Transverse colon (tissue), 4 donors: Measurements from ENCODE around the gene CHD6. TPM values are rescaled to one million over a fixed set of nuclear protein-coding genes. Genes with fewer than 3 reads are reported as not detected.

ENCODE experiments used
- DNase-seq: peaks from one replicate; pipeline ENCODE4 v3.0.0-alpha.2; 2019
- H3K27ac ChIP-seq, 4 donors: fragments of 200-600 bp; sonication (generic); 2 replicates each; pipeline ENCODE4 v1.5.1; 2016 to 2018; ENCODE audit warnings: inconsistent platforms in 4 of 4
- H3K27me3 ChIP-seq: fragments of 200-600 bp; sonication (generic); 2 replicates; pipeline ENCODE4 v1.5.1; 2017; ENCODE audit warnings: inconsistent platforms
- H3K36me3 ChIP-seq, 4 donors: fragments of 200-600 bp; sonication (generic); 2 replicates each; pipeline ENCODE4 v1.5.1; 2017 to 2019; ENCODE audit warnings: inconsistent platforms in 4 of 4
- H3K4me1 ChIP-seq, 4 donors: fragments of 200-600 bp; sonication (generic); 2 replicates each; pipeline ENCODE4 v1.5.1; 2017 to 2020; ENCODE audit warnings: inconsistent platforms in 4 of 4
- H3K4me3 ChIP-seq, 4 donors: fragments of 200-600 bp; sonication (generic); 1 replicate in 1 of 4; 2 replicates in 3 of 4; pipeline versions ENCODE4 v1.5.1 to v1.6.1; 2017 to 2019; ENCODE audit warnings: inconsistent platforms in 4 of 4
- H3K9me3 ChIP-seq, 2 donors: fragments of 200-600 bp; sonication (generic); 2 replicates each; pipeline ENCODE4 v1.5.1; 2017 to 2019; ENCODE audit warnings: inconsistent platforms in 2 of 2
- EP300 ChIP-seq: sonication (generic); formaldehyde crosslinking; IDR thresholded peaks from one replicate; pipeline ENCODE4 v1.6.1; 2017; ENCODE audit warnings: antibody characterized with exemption, low read depth
- POLR2A ChIP-seq: fragments of 450-650 bp; IDR thresholded peaks from one replicate; pipeline ENCODE4 v1.6.1; 2016; ENCODE audit warnings: antibody characterized with exemption, mild to moderate bottlenecking, moderate library complexity
- POLR2AphosphoS5 ChIP-seq, 3 donors: sonication (generic); formaldehyde crosslinking; IDR thresholded peaks; one replicate each; pipeline ENCODE4 v1.6.1; 2016; ENCODE audit warnings: antibody characterized with exemption in 3 of 3
- WGBS, 2 donors: methylation state at CpG; one replicate each; pipeline ENCODE4 v1.1.5; 2018; ENCODE audit warnings: low coverage in 1 of 2; 5-methylcytosine and 5-hydroxymethylcytosine counted together
- in situ Hi-C, 4 donors: fragments of 200-750 bp; cut with MboI; loops; one replicate each; pipeline versions ENCODE4 v1.15.0 to v1.15.1; 2017; ENCODE audit warnings: low sequenced_read_pairs in 3 of 4, low pct_ligation_motif_present in 1 of 4, low pct_unique_long_range_greater_than_20kb in 1 of 4
- intact Hi-C: fragments of 100-400 bp; cut with DNase I; formaldehyde crosslinking; loops from one replicate; pipeline ENCODE4 v1.15.1; 2023; ENCODE audit warnings: low total_unique reads
- total RNA-seq, 4 donors: library from RNA; depleted of rRNA; stranded (reverse); fragments of >200 nt; gene quantifications; one replicate each; pipeline ENCODE4 v1.1.0, GENCODE V29; 2016
- TF ChIP-seq, protein P1 (sequence below), 5 experiments: fragments of 200-600 bp in 3 of 5; fragments of 450-650 bp in 2 of 5; sonication (generic) in 3 of 5; IDR thresholded peaks; 1 replicate in 2 of 5; 2 replicates in 3 of 5; pipeline ENCODE4 v1.5.1; 2016 to 2017; ENCODE audit warnings: antibody characterized with exemption in 5 of 5, inconsistent platforms in 3 of 5, mild to moderate bottlenecking in 2 of 5, moderate library complexity in 1 of 5

The CHD6 gene
- total RNA-seq, 4 donors from 2014 or later, result 27.3 to 42.1 (median 27.9) TPM

DNA sequence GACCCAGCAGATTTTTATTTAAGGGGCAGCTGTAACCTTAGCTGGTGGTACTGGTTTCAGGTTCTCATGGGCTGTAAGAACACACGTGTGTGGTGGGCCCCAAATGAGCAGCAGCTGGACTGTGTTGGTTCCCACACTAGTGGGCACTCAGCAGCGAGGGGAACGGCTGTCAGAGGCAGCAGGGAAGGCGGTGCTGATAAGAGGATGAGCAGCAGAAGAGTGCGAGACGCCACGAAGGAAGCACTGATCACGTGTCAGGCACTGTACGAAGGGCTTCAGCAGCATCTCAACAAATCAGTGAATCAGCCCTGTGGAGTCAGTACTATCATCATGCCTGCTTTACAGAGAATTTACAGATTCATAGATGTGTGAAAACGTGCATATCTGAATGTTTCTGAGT lies 210.6 kb downstream of the CHD6 start:
- intact Hi-C loops (no loop called here), in situ Hi-C loops (no loop called here)
- no peaks in the 10 kb centered on the region for H3K9me3 ChIP-seq
- DNase-seq, result peak; percentile 19
- peaks cover 0 to 6% (median 0%) of the 10 kb centered on the region in 4 donors for H3K4me1 ChIP-seq
- H3K36me3 ChIP-seq, result peaks cover 0 to 36% (median 9%) of the 10 kb centered on the region in 4 donors
- TF ChIP-seq EP300, result no peak
- TF ChIP-seq, protein P1, sequence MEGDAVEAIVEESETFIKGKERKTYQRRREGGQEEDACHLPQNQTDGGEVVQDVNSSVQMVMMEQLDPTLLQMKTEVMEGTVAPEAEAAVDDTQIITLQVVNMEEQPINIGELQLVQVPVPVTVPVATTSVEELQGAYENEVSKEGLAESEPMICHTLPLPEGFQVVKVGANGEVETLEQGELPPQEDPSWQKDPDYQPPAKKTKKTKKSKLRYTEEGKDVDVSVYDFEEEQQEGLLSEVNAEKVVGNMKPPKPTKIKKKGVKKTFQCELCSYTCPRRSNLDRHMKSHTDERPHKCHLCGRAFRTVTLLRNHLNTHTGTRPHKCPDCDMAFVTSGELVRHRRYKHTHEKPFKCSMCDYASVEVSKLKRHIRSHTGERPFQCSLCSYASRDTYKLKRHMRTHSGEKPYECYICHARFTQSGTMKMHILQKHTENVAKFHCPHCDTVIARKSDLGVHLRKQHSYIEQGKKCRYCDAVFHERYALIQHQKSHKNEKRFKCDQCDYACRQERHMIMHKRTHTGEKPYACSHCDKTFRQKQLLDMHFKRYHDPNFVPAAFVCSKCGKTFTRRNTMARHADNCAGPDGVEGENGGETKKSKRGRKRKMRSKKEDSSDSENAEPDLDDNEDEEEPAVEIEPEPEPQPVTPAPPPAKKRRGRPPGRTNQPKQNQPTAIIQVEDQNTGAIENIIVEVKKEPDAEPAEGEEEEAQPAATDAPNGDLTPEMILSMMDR (IDR thresholded peaks at IDR 0.05), result no peak
- TF ChIP-seq POLR2A, result no peak
- TF ChIP-seq POLR2AphosphoS5 (IDR thresholded peaks at IDR 0.05), result no peak
- H3K4me3 ChIP-seq, result no peak overlapping the region
- WGBS, 2 donors, result 88 to 95% methylated on average over 10 of the region's 10 CpGs
- peak overlapping the region in 1 of 4 donors; percentile 47 for H3K27ac ChIP-seq
- H3K27me3 ChIP-seq, result no peaks in the 10 kb centered on the region

DNA sequence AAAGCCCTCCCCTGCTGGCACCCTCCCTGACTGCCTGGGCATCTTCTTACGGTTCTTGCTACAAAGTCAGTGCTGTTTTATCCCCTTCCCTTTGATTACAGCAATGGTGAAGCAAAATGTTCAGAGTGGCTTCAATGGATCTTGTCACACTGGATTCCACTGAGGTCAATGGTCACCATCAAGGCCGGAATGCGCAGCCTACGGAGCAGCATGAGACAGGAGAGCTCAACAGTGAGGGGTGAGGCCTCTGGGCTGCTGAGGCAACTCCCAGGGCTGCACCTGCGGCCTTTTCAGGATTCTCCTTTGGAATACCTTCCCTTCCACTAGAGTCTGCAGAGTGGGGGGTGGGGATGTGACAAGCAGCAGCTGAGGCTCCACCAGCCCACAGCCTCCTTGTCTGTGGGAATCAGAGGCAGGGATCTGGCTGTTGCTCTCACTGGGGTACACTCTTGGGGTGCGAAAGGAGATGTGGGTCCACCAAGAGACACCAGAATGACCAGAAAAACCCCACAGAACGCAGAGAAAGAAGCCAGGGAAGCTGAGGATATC lies 211.2 kb downstream of the CHD6 start:
- peaks cover 0 to 33% (median 7%) of the 10 kb centered on the region in 4 donors for H3K36me3 ChIP-seq

DNA sequence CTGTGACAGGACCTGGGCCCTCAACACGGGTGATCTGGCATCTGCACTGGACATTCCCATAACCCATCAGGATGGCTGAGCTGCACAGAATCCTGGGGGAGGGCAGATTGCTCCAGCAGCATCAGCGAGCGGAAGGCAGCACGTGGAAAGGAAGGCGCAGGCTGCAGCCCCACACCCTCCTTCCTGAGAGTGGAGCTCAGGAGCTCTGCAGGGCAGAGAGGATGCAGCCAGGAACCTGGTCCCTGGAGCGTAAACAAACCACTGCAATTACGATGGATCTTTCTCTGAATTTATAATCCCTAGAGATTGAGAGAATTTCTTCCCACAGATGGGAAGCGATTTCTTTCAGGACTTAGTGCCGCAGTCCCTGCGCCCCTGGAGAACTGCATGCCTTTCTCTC lies 211.8 kb downstream of the CHD6 start:
- WGBS, 2 donors, result 92% methylated on average over 10 of the region's 10 CpGs; no CpG with 5 or more reads in 1 of the 2 donors
- Histone ChIP-seq H3K27ac (no peak overlapping the region), H3K9me3 (no peaks in the 10 kb centered on the region), H3K4me3 (no peak overlapping the region), H3K4me1 (peaks cover 0 to 6% (median 0%) of the 10 kb centered on the region in 4 donors), H3K27me3 (no peaks in the 10 kb centered on the region), H3K36me3 (peaks cover 0 to 28% (median 5%) of the 10 kb centered on the region in 4 donors)
- intact Hi-C loops, result no loop called here
- in situ Hi-C loops, result no loop called here
- TF ChIP-seq, protein P1 (IDR thresholded peaks at IDR 0.05), result no peak
- TF ChIP-seq POLR2A (no peak), EP300 (no peak), POLR2AphosphoS5 (IDR thresholded peaks at IDR 0.05) (no peak)
- DNase-seq, result no peak

More for the DNA sequence above, 211.2 kb downstream of the CHD6 start:
- no peaks in the 10 kb centered on the region for H3K9me3 ChIP-seq
- no peak for TF ChIP-seq POLR2A
- no peak for TF ChIP-seq POLR2AphosphoS5 (IDR thresholded peaks at IDR 0.05)
- no peak for TF ChIP-seq EP300
- in situ Hi-C loops, result no loop called here
- WGBS, 2 donors, result 93% methylated on average over 4 of the region's 7 CpGs; no CpG with 5 or more reads in 1 of the 2 donors
- no peaks in the 10 kb centered on the region for H3K27me3 ChIP-seq
- H3K4me3 ChIP-seq, result no peak overlapping the region
- H3K4me1 ChIP-seq, result peaks cover 0 to 6% (median 0%) of the 10 kb centered on the region in 4 donors
- peak overlapping the region in 1 of 4 donors; percentile 47 for H3K27ac ChIP-seq
- no peak for DNase-seq
- intact Hi-C loops, result no loop called here

DNA sequence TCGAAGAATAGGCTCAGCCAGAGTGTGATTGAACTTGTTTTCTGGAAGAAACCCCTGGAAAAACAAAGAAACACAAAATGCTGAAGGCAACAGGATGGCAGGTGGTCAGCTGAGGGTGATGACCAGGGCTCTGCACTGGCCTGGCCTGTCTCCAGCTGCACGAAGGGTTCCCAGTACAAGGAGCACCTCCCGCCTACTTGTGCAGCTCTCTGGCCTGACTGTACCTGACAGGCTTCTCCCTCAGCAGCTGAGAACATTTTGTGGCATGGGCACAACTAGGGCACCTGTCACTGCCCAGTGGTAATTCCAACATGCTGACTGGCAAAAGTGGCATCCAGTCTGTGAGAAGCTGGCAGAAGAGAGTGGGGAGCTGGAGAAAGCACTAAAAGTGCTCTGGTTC lies 212.7 kb downstream of the CHD6 start:
- DNase-seq, result no peak
- 82% methylated on average over 3 of the region's 3 CpGs; no CpG with 5 or more reads in 1 of the 2 donors for WGBS, 2 donors
- Histone ChIP-seq H3K9me3 (no peaks in the 10 kb centered on the region), H3K4me3 (no peak overlapping the region), H3K36me3 (peaks cover 0 to 19% (median 5%) of the 10 kb centered on the region in 4 donors), H3K27me3 (no peaks in the 10 kb centered on the region), H3K27ac (no peak overlapping the region), H3K4me1 (peaks cover 0 to 6% (median 0%) of the 10 kb centered on the region in 4 donors)
- intact Hi-C loops, result no loop called here
- in situ Hi-C loops, result no loop called here
- no peak for TF ChIP-seq POLR2A
- TF ChIP-seq, protein P1 (IDR thresholded peaks at IDR 0.05), result no peak
- TF ChIP-seq EP300, result no peak
- TF ChIP-seq POLR2AphosphoS5 (IDR thresholded peaks at IDR 0.05), result no peak
